ENCODE results near the gene VTI1A. TPM values are rescaled to one million over a fixed set of nuclear protein-coding genes. Genes with fewer than 3 reads are reported as not detected.

The VTI1A gene
- total and polyA plus RNA-seq, 2 of the 8 experiments (the other 6 are each of a cell fraction or from before 2014, with no cell fraction given) = 6.0 to 20.0 TPM

DNA sequence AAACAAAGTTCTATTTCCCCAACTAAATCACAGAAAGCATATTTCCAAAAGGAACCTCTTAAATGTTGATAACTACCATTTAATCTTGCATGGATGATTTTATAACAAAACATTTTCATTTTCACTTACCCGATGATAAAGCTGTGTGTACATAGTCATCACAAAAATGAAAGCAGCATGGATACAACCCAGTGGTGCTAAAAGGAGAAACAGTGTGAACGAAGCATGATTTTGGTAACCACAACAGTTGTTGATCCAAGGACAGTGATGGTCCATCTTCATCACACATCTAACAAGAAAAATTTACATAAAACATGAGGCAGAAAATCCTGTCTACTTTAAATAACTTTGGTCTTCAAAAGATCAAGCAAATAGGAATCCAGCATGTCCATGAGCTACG, 5.0 kb upstream of the VTI1A start:
- H3K27ac ChIP-seq (ENCODE audit: low read depth, low read length) = no peak overlapping the region
- no peaks in the 10 kb centered on the region for H3K27me3 ChIP-seq (replicated peaks in 1 of 4; ENCODE audit: control insufficient read depth in 3 of 4, extremely low read depth in 1 of 4, insufficient read depth in 3 of 4, low read length in 3 of 4)
- no peak overlapping the region for H3K23ac ChIP-seq (ENCODE audit: insufficient read length)
- H2BK5ac ChIP-seq (ENCODE audit: low read depth, low read length) = no peak overlapping the region
- H3K14ac ChIP-seq (ENCODE audit: insufficient read length) = no peak overlapping the region
- ChIA-PET CTCF (ENCODE audit: partially characterized antibody) (interaction anchor here (1.4 kb wide), 1 partner anchor 32 kb away, joined by 6 read pairs; no protein-coding TSS in a partner anchor), POLR2A (ENCODE audit: partially characterized antibody) (interaction anchor here (1.1 kb wide), 1 partner anchor 11 kb away, joined by 4 read pairs; no protein-coding TSS in a partner anchor)
- no peak overlapping the region for H2BK20ac ChIP-seq (ENCODE audit: low read length)
- no peak overlapping the region for H4K5ac ChIP-seq (ENCODE audit: insufficient read length, low read depth, low read length)
- H3K79me2 ChIP-seq (ENCODE audit: control insufficient read depth in 1 of 2, insufficient read depth in 2 of 2, low read length in 2 of 2) = peaks cover 0 to 16% of the 10 kb centered on the region in 2 experiments; a peak in 3 of 4 replicates
- H3K9me3 ChIP-seq (ENCODE audit: insufficient read depth in 2 of 2, low read depth in 1 of 2, low read length in 1 of 2) = no peaks in the 10 kb centered on the region
- H2AK5ac ChIP-seq (ENCODE audit: low read depth, low read length) = no peak overlapping the region
- TF ChIP-seq FOSL1 (IDR thresholded peaks at IDR 0.05; ENCODE audit: insufficient read depth, low read depth, low read length) (no peak), EP300 (IDR thresholded peaks at IDR 0.05; ENCODE audit: borderline replicate concordance in 1 of 2, low read depth in 2 of 2, low read length in 2 of 2) (no peak), RAD21 (IDR thresholded peaks at IDR 0.05 in 1 of 2, conservative IDR thresholded peaks at IDR 0.05 in 1 of 2; ENCODE audit: low read depth in 2 of 2, low read length in 2 of 2) (no peak), KDM5A (IDR thresholded peaks at IDR 0.05; ENCODE audit: low read length) (no peak), JUN (IDR thresholded peaks at IDR 0.05; ENCODE audit: low read depth, low read length) (no peak), TAF1 (IDR thresholded peaks at IDR 0.05; ENCODE audit: low read depth, low read length) (no peak), POU5F1 (IDR thresholded peaks at IDR 0.05; ENCODE audit: low read depth, low read length) (no peak), SIRT6 (IDR thresholded peaks at IDR 0.05; ENCODE audit: low read length) (no peak), TCF12 (IDR thresholded peaks at IDR 0.05; ENCODE audit: low read depth, low read length) (no peak), GTF2F1 (IDR thresholded peaks at IDR 0.05; ENCODE audit: borderline replicate concordance, low read depth, low read length) (no peak), BACH1 (IDR thresholded peaks at IDR 0.05; ENCODE audit: low read length) (no peak), CHD1 (IDR thresholded peaks at IDR 0.05; ENCODE audit: low read depth, low read length) (no peak), SIX5 (IDR thresholded peaks at IDR 0.05; ENCODE audit: low read depth, low read length) (no peak), EZH2 (IDR thresholded peaks at IDR 0.05; ENCODE audit: low read depth, low read length, severe bottlenecking) (no peak)
- DNase-seq (ENCODE audit: low read depth in 1 of 2, low spot score in 2 of 2) (no peak), FAIRE-seq (no peak)
- no peak overlapping the region for H3K4ac ChIP-seq (replicated peaks; ENCODE audit: insufficient read length, low read depth, low read length)
- no peak overlapping the region for H3K9ac ChIP-seq (replicated peaks in 1 of 4; ENCODE audit: extremely low read depth in 1 of 4, low read depth in 3 of 4, low read length in 3 of 4)
- H3K23me2 ChIP-seq (ENCODE audit: low read depth, low read length) = peaks cover 3% of the 10 kb centered on the region; the same call in 1 of the 2 replicates
- H3K4me2 ChIP-seq (ENCODE audit: insufficient read depth in 1 of 2, low read depth in 2 of 2, low read length in 2 of 2) = no peak overlapping the region
- H3K36me3 ChIP-seq (ENCODE audit: control insufficient read depth in 2 of 4, insufficient read depth in 4 of 4, low read length in 3 of 4) = peaks cover 0 to 60% (median 18%) of the 10 kb centered on the region in 4 experiments; a peak in 7 of 8 replicates
- no peak overlapping the region for H2BK12ac ChIP-seq (ENCODE audit: low read depth, low read length)
- no peak overlapping the region for H3K18ac ChIP-seq (ENCODE audit: extremely low read depth, low read length)
- H2BK120ac ChIP-seq (replicated peaks; ENCODE audit: low read depth, low read length) = no peak overlapping the region
- H4K20me1 ChIP-seq (replicated peaks in 1 of 2; ENCODE audit: control insufficient read depth in 1 of 2, insufficient read depth in 2 of 2, low read length in 2 of 2) = peaks cover 0 to 2% of the 10 kb centered on the region in 2 experiments
- H3K56ac ChIP-seq (replicated peaks; ENCODE audit: insufficient read length, low read depth, low read length) = no peak overlapping the region
- no peak overlapping the region for H3K4me3 ChIP-seq (ENCODE audit: extremely low read depth in 1 of 4, insufficient read depth in 2 of 4, low read depth in 3 of 4, low read length in 4 of 4)
- H4K91ac ChIP-seq (replicated peaks; ENCODE audit: insufficient read length, low read length) = no peak overlapping the region
- WGBS, 2 experiments (ENCODE audit: extremely low coverage in 1 of 2, insufficient coverage in 1 of 2, insufficient read length in 1 of 2, insufficient replicate concordance in 2 of 2, low coverage in 1 of 2, low lambda C conversion rate in 2 of 2, missing lambda C conversion rate in 1 of 2) = 56% methylated on average over 3 of the region's 3 CpGs; no CpG with 5 or more reads in 1 of the 2 experiments
- no peaks in the 10 kb centered on the region for H3K4me1 ChIP-seq (replicated peaks in 1 of 4; ENCODE audit: control insufficient read depth in 3 of 4, insufficient read depth in 4 of 4, low read length in 3 of 4)
- H4K8ac ChIP-seq (ENCODE audit: extremely low read depth, insufficient read depth, low read length) = no peak overlapping the region
- H2AFZ ChIP-seq (ENCODE audit: low read length) = no peak overlapping the region
- H3K79me1 ChIP-seq (ENCODE audit: low read depth, low read length) = 0 out of 2 replicates have a peak, but pooled peaks cover 2% of the 10 kb centered on the region
- H2BK15ac ChIP-seq (ENCODE audit: low read length) = no peak overlapping the region
